ENCODE results near the gene FAM163B. TPM values are rescaled to one million over a fixed set of nuclear protein-coding genes. Genes with fewer than 3 reads are reported as not detected.

Gene FAM163B
- polyA plus RNA-seq (ENCODE audit: low read depth in 6 of 6), result not detected

DNA sequence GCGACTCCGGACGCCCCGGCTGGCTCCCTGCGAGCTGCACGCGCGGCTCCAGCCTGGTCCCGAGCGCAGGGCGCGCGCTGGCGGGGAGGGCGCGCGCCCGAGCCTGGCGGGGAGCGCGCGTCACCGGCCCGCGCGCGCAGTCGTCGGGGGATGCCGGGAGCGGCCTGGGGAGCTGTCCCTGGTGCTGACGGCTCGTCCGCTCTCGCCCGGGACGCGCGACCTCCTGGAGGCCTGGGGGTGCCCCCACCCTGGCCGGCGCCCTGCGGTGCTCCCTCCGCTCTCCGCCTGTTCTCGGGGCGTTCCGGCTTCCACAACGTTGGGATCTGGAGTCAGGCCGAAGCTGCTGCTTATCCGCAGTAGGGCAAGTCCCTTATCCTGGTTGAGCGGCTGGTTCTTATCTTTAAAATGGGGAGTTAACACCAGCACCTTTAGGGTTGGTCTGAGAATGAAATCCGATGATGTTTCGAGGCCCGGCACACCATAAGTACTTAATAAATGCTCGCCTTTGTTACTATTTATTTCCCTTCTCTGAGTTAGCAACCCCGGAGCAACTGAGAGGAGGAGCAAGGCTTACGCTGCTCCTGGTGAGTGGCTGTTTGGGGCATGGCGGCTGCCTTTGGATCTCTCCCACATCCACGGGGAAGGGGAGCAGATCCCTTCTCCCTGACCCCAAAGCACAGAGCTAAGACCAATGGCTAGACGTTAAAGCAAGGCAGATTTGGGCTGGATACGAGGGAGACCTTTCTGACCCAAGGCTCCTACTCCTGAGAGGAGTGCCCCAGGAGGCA is at the start of gene FAM163B:
Gene FAM163B (minus strand): TSS at position 79 of the 788 bp plus-strand sequence. CDS start 29,166 bp downstream, outside the sequence.
- ATAC-seq (ENCODE audit: low read depth in 2 of 2), result no peak
- Mint-ChIP-seq H3K27ac (peak within 1 kb of the TSS in 1 of 6 donors; percentile 66), H3K27me3 (peaks cover 61 to 86% (median 69%) of the 10 kb centered on the region in 3 donors), H3K4me1 (peaks cover 3 to 8% (median 5%) of the 10 kb centered on the region in 3 donors), H3K36me3 (no peaks in the 10 kb centered on the region), H3K4me3 (no peak within 1 kb of the TSS), H3K9me3 (no peaks in the 10 kb centered on the region)
- no peak for DNase-seq

DNA sequence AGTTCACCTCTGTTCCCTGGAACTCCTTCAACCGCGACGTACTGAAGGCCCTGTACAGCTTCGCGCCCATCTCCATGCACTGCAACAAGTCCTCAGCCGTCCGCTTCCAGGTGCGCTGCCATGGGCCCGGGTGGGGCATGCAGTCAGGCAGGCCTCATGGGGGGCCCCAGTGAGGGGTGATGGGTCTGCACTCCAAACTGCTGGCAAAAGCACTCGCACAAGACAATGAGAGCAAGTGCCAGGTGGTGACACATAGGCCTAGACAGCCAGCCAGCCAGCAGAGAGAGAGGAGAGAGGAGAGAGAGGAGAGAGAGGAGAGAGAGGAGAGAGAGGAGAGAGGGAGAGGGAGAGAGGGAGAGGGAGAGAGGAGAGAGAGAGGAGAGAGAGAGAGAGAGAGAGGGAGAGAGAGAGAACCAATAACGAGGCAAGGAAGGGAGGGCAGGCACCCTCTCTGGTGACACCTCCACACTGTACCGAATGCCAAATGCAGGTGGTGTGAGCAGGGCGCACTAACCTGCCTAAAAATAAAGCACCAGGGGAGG is 48.0 kb upstream of the FAM163B start:
- no peaks in the 10 kb centered on the region for H3K9me3 Mint-ChIP-seq
- no peak overlapping the region for H3K4me3 Mint-ChIP-seq
- DNase-seq (no peak), ATAC-seq (ENCODE audit: low read depth in 2 of 2) (no peak)
- H3K27ac Mint-ChIP-seq, result no peak overlapping the region
- H3K4me1 Mint-ChIP-seq, result peaks cover 0 to 3% (median 2%) of the 10 kb centered on the region in 3 donors
- peaks cover 28 to 96% (median 73%) of the 10 kb centered on the region in 3 donors for H3K27me3 Mint-ChIP-seq
- no peaks in the 10 kb centered on the region for H3K36me3 Mint-ChIP-seq

DNA sequence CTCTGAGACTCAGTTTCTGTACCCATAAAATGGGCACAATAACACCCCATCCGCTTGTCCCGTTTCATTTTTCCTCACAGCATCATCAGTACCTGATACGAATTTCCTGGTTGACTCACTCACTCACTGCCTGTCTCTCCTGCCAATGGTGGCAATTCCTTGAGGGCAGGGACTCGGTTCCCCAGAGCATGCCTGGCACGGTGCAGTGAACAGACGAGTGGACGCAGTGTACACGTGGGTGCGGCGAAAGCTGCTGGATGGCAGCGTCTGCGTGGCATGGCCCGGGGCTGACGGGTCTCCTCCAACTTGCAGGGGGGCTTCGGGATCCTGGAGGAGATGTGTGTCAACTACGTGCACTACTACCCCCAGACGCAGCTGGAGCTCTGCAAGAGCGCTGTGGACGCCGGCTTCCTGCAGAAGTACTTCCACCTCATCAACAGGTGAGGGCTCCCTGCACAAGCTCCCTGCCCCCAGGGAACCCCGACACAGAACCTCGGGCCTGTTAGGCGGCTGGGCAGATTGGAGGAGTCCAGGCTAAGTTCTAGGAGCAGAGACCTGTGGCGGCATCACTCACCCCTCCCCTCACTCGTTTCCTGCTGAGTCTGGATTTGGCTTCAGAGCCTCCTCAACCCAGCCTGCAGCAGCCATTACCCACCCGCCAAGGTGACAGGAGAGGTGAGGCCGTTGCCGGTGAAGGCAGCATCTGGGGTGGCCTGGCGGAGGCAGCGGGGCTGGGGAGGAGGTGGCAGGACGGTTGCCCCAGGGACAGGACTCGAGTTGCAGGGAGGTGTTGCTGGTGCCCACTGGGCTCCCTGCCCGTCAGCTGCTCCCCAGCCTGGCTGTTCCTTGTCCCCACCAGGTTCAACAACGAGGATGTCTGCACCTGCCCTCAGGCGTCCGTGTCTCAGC is 47.3 kb upstream of the FAM163B start:
- Mint-ChIP-seq H3K4me3 (no peak overlapping the region), H3K27ac (no peak overlapping the region)
- no peak for ATAC-seq (ENCODE audit: low read depth in 2 of 2)

DNA sequence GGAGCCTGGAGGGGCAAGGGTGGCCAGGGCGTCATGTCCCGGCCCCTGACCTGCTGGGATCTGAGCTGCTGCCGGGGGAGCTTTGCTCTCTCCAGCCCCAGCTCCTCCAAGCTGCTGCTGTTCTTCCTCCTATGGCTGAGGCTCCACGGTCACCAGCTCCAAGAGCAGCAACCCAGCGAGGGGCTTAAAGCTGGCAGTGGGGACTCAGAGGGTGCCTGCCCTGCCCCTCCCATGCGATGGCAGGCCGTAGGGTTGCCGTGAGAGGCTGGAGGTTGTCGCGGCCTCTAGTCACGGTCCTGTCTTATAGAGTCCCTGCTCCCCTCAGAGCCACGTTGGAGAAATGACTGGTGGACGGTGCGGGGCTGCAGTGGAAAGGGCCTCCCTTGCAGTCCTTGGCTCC is 46.5 kb upstream of the FAM163B start:
- ATAC-seq (ENCODE audit: low read depth in 2 of 2), result no peak
- peaks cover 0 to 3% (median 2%) of the 10 kb centered on the region in 3 donors for H3K4me1 Mint-ChIP-seq
- no peak overlapping the region for H3K27ac Mint-ChIP-seq
- no peaks in the 10 kb centered on the region for H3K36me3 Mint-ChIP-seq
- no peak overlapping the region for H3K4me3 Mint-ChIP-seq
- H3K27me3 Mint-ChIP-seq, result peaks cover 28 to 91% (median 78%) of the 10 kb centered on the region in 3 donors
- H3K9me3 Mint-ChIP-seq, result no peaks in the 10 kb centered on the region
- DNase-seq, result no peak

More for the DNA sequence above, 47.3 kb upstream of the FAM163B start:
- Mint-ChIP-seq H3K27me3 (peaks cover 28 to 94% (median 77%) of the 10 kb centered on the region in 3 donors), H3K9me3 (no peaks in the 10 kb centered on the region), H3K4me1 (peaks cover 0 to 3% (median 2%) of the 10 kb centered on the region in 3 donors), H3K36me3 (no peaks in the 10 kb centered on the region)
- DNase-seq, result no peak

DNA sequence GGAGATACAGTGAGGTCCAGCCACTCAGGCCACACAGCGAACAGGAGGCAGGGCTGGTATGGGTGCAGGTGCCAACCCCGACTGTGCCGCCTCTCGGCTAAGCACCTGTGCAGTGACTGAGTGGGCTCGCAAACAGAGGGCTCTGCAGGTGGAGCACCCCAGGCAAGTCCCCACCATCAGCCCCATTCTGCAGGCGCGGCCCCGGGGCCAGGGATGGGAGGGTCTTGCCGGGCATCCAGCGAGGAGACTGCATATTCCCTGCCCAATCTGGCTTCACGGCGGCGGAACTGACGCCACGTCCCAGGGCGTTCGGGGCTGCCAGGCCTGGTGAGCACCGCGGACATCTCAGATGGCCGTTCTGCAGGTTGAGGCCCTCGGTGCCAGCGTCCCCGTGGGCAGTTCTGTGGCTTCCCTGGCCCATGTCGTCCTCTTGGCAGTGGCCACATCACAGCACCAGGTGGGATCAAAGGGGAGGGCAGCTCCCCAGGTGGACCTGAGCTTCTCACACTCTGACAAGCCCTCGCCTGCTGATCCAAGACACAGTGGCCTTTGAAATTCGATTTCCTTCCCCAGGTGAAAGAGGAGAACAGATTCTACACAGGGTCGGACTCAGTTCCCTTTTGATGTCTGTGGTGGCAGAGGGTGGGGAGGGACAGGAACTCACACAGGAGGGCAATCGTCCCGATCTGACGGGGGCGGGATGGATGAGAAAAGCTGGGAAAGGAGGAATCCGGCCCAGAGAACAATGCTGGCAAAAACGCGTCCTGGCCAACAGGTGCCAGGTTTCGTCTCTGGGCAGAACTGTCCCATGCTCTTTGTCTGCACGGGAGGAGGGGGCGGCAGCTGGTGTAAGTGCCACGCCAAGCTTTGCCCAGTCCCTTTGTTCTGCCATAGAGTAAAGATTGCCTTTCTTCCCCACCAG is 45.8 kb upstream of the FAM163B start:
- no peak overlapping the region for H3K4me3 Mint-ChIP-seq
- no peaks in the 10 kb centered on the region for H3K36me3 Mint-ChIP-seq
- ATAC-seq (ENCODE audit: low read depth in 2 of 2) (no peak), DNase-seq (no peak)
- no peaks in the 10 kb centered on the region for H3K9me3 Mint-ChIP-seq
- peaks cover 28 to 91% (median 81%) of the 10 kb centered on the region in 3 donors for H3K27me3 Mint-ChIP-seq
- H3K4me1 Mint-ChIP-seq, result peaks cover 0 to 2% (median 2%) of the 10 kb centered on the region in 3 donors
- no peak overlapping the region for H3K27ac Mint-ChIP-seq

DNA sequence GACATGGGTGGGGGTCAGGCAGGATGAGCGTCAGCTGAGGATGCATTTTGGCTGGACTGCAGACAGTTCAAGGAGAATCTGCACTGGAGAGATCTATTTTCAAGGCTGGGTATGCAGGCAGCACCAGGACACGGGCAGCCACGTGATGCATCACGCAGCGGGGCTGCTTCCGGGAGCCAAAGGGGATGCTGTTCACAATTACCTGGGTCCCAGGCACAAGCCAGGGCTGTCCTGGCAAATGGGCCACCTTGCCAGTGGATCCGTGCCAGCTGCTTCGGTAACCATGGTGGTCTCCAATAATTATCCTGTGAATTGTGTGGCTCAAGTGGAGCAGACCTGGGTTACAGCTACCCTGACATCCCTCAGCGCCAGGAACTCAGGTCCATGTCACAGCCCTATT is 44.4 kb upstream of the FAM163B start:
- Mint-ChIP-seq H3K36me3 (no peaks in the 10 kb centered on the region), H3K27me3 (peaks cover 31 to 89% (median 77%) of the 10 kb centered on the region in 3 donors), H3K4me1 (no peaks in the 10 kb centered on the region), H3K4me3 (no peak overlapping the region), H3K27ac (no peak overlapping the region), H3K9me3 (no peaks in the 10 kb centered on the region)
- ATAC-seq (ENCODE audit: low read depth in 2 of 2) (no peak), DNase-seq (no peak)

DNA sequence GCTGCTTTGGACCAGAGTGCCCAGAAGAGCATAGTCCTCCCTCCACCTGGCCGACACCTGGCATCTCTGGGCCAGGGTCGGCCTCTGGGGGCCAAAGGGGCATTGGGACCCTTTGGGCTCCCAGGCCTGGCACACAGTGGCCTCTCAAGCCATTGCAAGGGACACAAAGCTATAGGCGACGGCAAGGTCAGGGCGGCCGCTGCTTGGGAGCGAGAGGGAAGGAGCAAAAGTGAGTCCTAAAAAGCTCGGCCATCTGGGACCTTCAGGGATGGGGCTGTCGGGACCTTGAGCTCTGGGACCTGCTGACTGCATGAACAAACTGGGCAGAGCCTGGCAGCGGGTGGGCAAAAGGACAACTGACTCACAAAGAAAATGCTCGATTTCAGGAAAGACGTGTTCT is 40.8 kb upstream of the FAM163B start:
- H3K27me3 Mint-ChIP-seq, result peaks cover 38 to 70% (median 44%) of the 10 kb centered on the region in 3 donors
- no peaks in the 10 kb centered on the region for H3K4me1 Mint-ChIP-seq
- ATAC-seq (ENCODE audit: low read depth in 2 of 2), result no peak
- no peaks in the 10 kb centered on the region for H3K36me3 Mint-ChIP-seq
- no peak for DNase-seq
- no peak overlapping the region for H3K27ac Mint-ChIP-seq
- H3K4me3 Mint-ChIP-seq, result no peak overlapping the region
- peaks cover 0 to 2% (median 0%) of the 10 kb centered on the region in 7 donors for H3K9me3 Mint-ChIP-seq

DNA sequence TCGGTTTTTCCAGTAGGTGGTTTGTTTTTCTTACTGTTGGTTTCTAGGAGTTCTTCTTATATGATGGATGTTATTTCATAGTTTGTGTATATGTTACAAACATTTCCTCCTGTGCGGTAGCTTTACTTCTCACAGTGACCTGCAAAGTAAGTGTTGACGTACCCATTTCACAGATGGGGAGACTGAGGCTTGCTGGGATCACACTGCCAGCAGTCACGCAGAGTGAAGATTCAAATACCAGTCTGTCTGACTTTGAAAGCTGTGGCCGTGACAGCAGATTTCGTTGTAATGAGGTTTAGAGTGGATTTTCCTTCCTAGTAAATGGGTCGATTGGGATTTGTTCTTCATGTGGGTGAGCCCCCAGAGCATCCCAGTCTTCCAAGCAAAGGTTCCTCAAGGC is 40.0 kb upstream of the FAM163B start:
- Mint-ChIP-seq H3K4me3 (no peak overlapping the region), H3K9me3 (peaks cover 0 to 2% (median 0%) of the 10 kb centered on the region in 7 donors), H3K36me3 (no peaks in the 10 kb centered on the region), H3K27me3 (peaks cover 33 to 64% (median 44%) of the 10 kb centered on the region in 3 donors), H3K27ac (no peak overlapping the region), H3K4me1 (no peaks in the 10 kb centered on the region)
- DNase-seq, result no peak
- ATAC-seq (ENCODE audit: low read depth in 2 of 2), result no peak

DNA sequence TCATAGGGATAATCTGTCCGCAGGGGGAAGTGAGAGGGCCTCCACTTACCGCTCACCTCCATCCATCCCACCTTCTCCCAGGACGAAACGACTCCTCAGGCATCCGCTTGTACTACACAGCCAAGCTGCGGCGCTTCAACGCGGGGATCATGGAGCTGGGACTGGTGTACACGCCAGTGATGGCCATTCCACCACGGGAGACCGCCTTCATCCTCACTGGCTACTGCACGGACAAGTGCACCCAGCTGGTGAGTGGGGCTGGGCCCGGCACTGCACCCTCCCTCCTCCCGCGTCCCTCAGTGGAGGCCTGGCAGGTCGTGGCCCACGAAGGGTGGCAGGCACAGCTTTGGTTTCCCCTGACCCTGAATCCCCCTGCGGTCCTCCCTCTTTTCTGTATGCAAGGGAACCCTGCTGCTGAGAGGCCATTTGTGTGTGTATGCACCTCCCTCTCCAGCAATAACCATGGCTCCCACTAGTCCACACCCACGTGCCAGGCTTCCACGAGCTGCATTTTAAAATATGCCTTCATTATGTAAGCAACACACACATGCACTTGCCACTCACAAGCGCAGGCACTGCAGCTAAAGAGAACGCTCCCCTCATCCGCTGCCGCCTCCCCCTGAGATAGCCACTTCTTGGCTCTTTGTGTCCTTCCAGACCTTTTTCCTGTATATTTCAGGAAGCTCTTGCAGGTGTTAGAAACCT is 38.7 kb upstream of the FAM163B start:
- peaks cover 0 to 2% (median 0%) of the 10 kb centered on the region in 7 donors for H3K9me3 Mint-ChIP-seq
- no peak overlapping the region for H3K4me3 Mint-ChIP-seq
- no peak overlapping the region for H3K27ac Mint-ChIP-seq

DNA sequence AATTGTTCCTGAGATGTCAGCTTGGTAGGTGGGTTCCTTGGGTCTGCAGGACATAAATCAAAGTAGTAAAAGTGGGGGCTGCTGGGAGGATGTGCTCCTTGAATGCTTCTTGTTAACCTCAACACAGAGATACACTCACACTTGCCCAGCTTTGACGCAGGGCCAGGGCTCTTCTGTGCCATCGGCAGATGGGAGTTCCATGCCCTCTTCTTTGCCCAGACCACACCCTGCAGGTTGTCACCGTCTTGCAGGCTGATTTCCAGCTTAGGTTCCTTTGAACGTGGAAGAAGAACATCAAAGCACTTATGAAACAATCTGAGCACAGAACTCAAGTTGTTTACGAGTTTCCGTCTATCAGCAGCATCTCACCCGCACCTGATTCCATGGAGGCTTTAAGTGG is 38.0 kb upstream of the FAM163B start:
- no peak overlapping the region for H3K4me3 Mint-ChIP-seq
- no peak overlapping the region for H3K27ac Mint-ChIP-seq

More for the DNA sequence above, 38.7 kb upstream of the FAM163B start:
- DNase-seq, result no peak
- Mint-ChIP-seq H3K4me1 (no peaks in the 10 kb centered on the region), H3K36me3 (no peaks in the 10 kb centered on the region), H3K27me3 (peaks cover 32 to 54% (median 37%) of the 10 kb centered on the region in 3 donors)
- no peak for ATAC-seq (ENCODE audit: low read depth in 2 of 2)

DNA sequence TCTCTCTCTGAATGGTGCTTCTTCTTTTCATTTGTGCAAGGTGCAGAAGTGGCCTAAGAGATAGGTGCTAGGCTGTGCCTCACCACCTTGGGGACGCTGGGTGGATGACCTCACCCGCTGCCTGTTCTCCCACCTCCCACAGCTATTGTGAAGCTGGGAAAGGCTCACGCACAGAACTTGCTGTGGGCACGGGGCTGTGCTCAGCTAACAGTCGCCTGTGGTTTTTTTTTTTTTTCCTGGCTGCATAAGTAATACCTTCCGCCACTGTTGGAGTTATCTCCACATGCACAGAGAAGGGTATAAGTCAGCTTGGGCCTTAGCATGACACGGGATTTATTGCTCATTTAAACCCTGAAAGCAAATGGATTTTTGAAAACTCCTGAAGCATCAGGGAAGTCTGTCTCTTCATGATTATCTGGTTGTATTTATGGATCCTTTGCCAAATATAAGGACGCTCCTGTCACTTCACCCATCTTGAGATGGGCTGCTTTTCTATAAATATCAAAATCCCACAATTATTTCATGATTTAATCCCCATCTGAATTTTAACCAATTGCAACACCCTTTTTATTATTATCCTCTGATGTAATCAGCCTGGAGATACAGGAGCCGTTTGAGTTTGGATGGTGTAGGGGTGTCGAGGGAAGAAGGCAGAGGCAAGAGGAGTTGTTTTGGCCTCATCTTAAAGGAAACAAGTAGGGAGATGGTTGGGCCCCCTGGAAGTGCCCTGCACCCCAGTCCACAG is 36.0 kb upstream of the FAM163B start:
- Mint-ChIP-seq H3K27me3 (peaks cover 32 to 48% (median 41%) of the 10 kb centered on the region in 3 donors), H3K27ac (no peak overlapping the region)

More for the DNA sequence above, 38.0 kb upstream of the FAM163B start:
- no peaks in the 10 kb centered on the region for H3K4me1 Mint-ChIP-seq
- DNase-seq (no peak), ATAC-seq (ENCODE audit: low read depth in 2 of 2) (no peak)
- H3K9me3 Mint-ChIP-seq, result peaks cover 0 to 2% (median 0%) of the 10 kb centered on the region in 7 donors
- H3K36me3 Mint-ChIP-seq, result no peaks in the 10 kb centered on the region
- H3K27me3 Mint-ChIP-seq, result peaks cover 32 to 47% (median 35%) of the 10 kb centered on the region in 3 donors

More for the DNA sequence above, 36.0 kb upstream of the FAM163B start:
- no peak overlapping the region for H3K4me3 Mint-ChIP-seq
- DNase-seq, result no peak
- H3K9me3 Mint-ChIP-seq, result peaks cover 0 to 2% (median 0%) of the 10 kb centered on the region in 7 donors
- no peak for ATAC-seq (ENCODE audit: low read depth in 2 of 2)
- H3K36me3 Mint-ChIP-seq, result no peaks in the 10 kb centered on the region
- H3K4me1 Mint-ChIP-seq, result no peaks in the 10 kb centered on the region
